ENCODE measurements around the gene GALNT8. TPM values are rescaled to one million over a fixed set of nuclear protein-coding genes. Genes with fewer than 3 reads are reported as not detected.

GALNT8 gene
- total RNA-seq, 1 experiment from 2014 or later, result not detected

GRCh38 chr12:4768341-4768740 lies 48.1 kb downstream of the GALNT8 start:
- ATAC-seq (no peak), DNase-seq (ENCODE audit: low read depth, low spot score) (no peak)
- Histone ChIP-seq H3K9me3 (ENCODE audit: control insufficient read depth, insufficient read depth, low read depth, low read length) (no peaks in the 10 kb centered on the region), H3K36me3 (ENCODE audit: control insufficient read depth, insufficient read depth, low read length) (no peaks in the 10 kb centered on the region), H3K4me3 (ENCODE audit: low read depth in 2 of 2, low read length in 2 of 2) (no peak overlapping the region), H3K27ac (ENCODE audit: low read length) (no peak overlapping the region), H3K27me3 (ENCODE audit: control insufficient read depth, insufficient read depth, low read length) (peaks cover 3% of the 10 kb centered on the region), H3K4me1 (ENCODE audit: control insufficient read depth, insufficient read depth, low read length) (no peaks in the 10 kb centered on the region)
- CTCF ChIA-PET, result no interaction called here
- intact Hi-C loops (cut with micrococcal nuclease; ENCODE audit: unreplicated experiment), result no loop called here
- in situ Hi-C loops (cut with HindIII; ENCODE audit: low pct_unique_long_range_greater_than_20kb, low sequenced_read_pairs), result no loop called here
- BruUV-seq (replicated peaks), result no TSS peak
- POLR2A ChIA-PET, result no interaction called here
- no peak for TF ChIP-seq SIN3A (IDR thresholded peaks at IDR 0.05; ENCODE audit: borderline replicate concordance, insufficient read depth, low read depth, low read length)

- ATAC-seq (no peak), DNase-seq (ENCODE audit: low read depth, low spot score) (no peak)
- intact Hi-C loops (cut with micrococcal nuclease; ENCODE audit: unreplicated experiment), result no loop called here
- CTCF ChIA-PET, result no interaction called here
- TF ChIP-seq CTCF (IDR thresholded peaks at IDR 0.05), result no peak
- no peak for TF ChIP-seq POLR2AphosphoS5 (IDR thresholded peaks at IDR 0.05; ENCODE audit: low read depth, low read length)
- TF ChIP-seq SIN3A (IDR thresholded peaks at IDR 0.05; ENCODE audit: borderline replicate concordance, insufficient read depth, low read depth, low read length), result no peak
- in situ Hi-C loops (cut with HindIII; ENCODE audit: low pct_unique_long_range_greater_than_20kb, low sequenced_read_pairs), result no loop called here
- H3K4me1 ChIP-seq (ENCODE audit: control insufficient read depth, insufficient read depth, low read length), result no peaks in the 10 kb centered on the region
- no peak overlapping the region for H3K4me3 ChIP-seq (ENCODE audit: low read depth in 2 of 2, low read length in 2 of 2)
- H3K9me3 ChIP-seq (ENCODE audit: control insufficient read depth, insufficient read depth, low read depth, low read length), result no peaks in the 10 kb centered on the region
- H3K27me3 ChIP-seq (ENCODE audit: control insufficient read depth, insufficient read depth, low read length), result peaks cover 3% of the 10 kb centered on the region
- no peaks in the 10 kb centered on the region for H3K36me3 ChIP-seq (ENCODE audit: control insufficient read depth, insufficient read depth, low read length)
- BruUV-seq (replicated peaks), result no TSS peak
- H3K27ac ChIP-seq (ENCODE audit: low read length), result no peak overlapping the region
- POLR2A ChIA-PET, result no interaction called here
Observed at GRCh38 chr12:4769073-4769472, 48.9 kb downstream of the GALNT8 start.

- DNase-seq (ENCODE audit: low read depth, low spot score) (no peak), ATAC-seq (no peak)
- H3K27ac ChIP-seq (ENCODE audit: low read length), result no peak overlapping the region
- no peaks in the 10 kb centered on the region for H3K4me1 ChIP-seq (ENCODE audit: control insufficient read depth, insufficient read depth, low read length)
- no peaks in the 10 kb centered on the region for H3K36me3 ChIP-seq (ENCODE audit: control insufficient read depth, insufficient read depth, low read length)
- CTCF ChIA-PET, result no interaction called here
- peaks cover 7% of the 10 kb centered on the region for H3K27me3 ChIP-seq (ENCODE audit: control insufficient read depth, insufficient read depth, low read length)
- intact Hi-C loops (cut with micrococcal nuclease; ENCODE audit: unreplicated experiment), result no loop called here
- H3K9me3 ChIP-seq (ENCODE audit: control insufficient read depth, insufficient read depth, low read depth, low read length), result no peaks in the 10 kb centered on the region
- POLR2A ChIA-PET, result no interaction called here
- no peak overlapping the region for H3K4me3 ChIP-seq (ENCODE audit: low read depth in 2 of 2, low read length in 2 of 2)
- no TSS peak for BruUV-seq (replicated peaks)
- in situ Hi-C loops (cut with HindIII; ENCODE audit: low pct_unique_long_range_greater_than_20kb, low sequenced_read_pairs), result no loop called here
- TF ChIP-seq REST (IDR thresholded peaks at IDR 0.05; ENCODE audit: insufficient read depth in 1 of 2, low read depth in 2 of 2, low read length in 1 of 2) (no peak), CTCF (IDR thresholded peaks at IDR 0.05) (no peak), SIN3A (IDR thresholded peaks at IDR 0.05; ENCODE audit: borderline replicate concordance, insufficient read depth, low read depth, low read length) (no peak), TCF7L2 (IDR thresholded peaks at IDR 0.05; ENCODE audit: low read depth, low read length) (no peak), POLR2AphosphoS5 (IDR thresholded peaks at IDR 0.05; ENCODE audit: low read depth, low read length) (no peak)
Observed at GRCh38 chr12:4771172-4771959, 51.2 kb downstream of the GALNT8 start.
